H1 (cell line): ENCODE measurements around the gene ZNRF3. TPM values are rescaled to one million over a fixed set of nuclear protein-coding genes. Genes with fewer than 3 reads are reported as not detected.

Experiments
- CTCF ChIA-PET: fragments of 300-600 bp; sonication (Branson Sonifier 250); formaldehyde crosslinking; loops from one replicate; lab custom pipeline; 2021; ENCODE audit not compliant: partially characterized antibody; lab: Charles Lee
- POLR2A ChIA-PET: fragments of 300-600 bp; sonication (Branson Sonifier 250); formaldehyde crosslinking; loops from one replicate; lab custom pipeline; 2021; ENCODE audit warnings: inconsistent platforms; ENCODE audit not compliant: partially characterized antibody; lab: Charles Lee
- DNase-seq, 2 experiments: peaks; one replicate each; pipeline versions ENCODE4 v3.0.0 to v3.0.0-alpha.2; 2010 to 2022; ENCODE audit warnings: low spot score in 2 of 2, low read depth in 1 of 2, mixed read lengths in 1 of 2
- FAIRE-seq: peaks from 2 replicates; lab custom pipeline; 2011; peaks lifted over from hg19 to GRCh38; lab: Jason Lieb, UNC
- H2AFZ ChIP-seq: 2 replicates; pipeline ENCODE4 v1.8.1; 2012; ENCODE audit warnings: low read length, inconsistent platforms
- H2AK5ac ChIP-seq: 2 replicates; pipeline ENCODE4 v1.6.1; 2013; ENCODE audit warnings: low read depth, low read length
- H2BK120ac ChIP-seq: replicated peaks from 2 replicates; pipeline ENCODE3; 2013; ENCODE audit warnings: low read depth, low read length, inconsistent platforms
- H2BK12ac ChIP-seq: 2 replicates; pipeline ENCODE4 v1.6.1; 2013; ENCODE audit warnings: low read depth, low read length
- H2BK15ac ChIP-seq: 2 replicates; pipeline ENCODE4 v1.6.1; 2013; ENCODE audit warnings: low read length
- H2BK20ac ChIP-seq: 2 replicates; pipeline ENCODE4 v1.6.1; 2013; ENCODE audit warnings: low read length
- H2BK5ac ChIP-seq: 2 replicates; pipeline ENCODE4 v1.6.1; 2013; ENCODE audit warnings: low read depth, low read length
- H3K14ac ChIP-seq: 2 replicates; pipeline ENCODE4 v1.6.1; 2013; ENCODE audit warnings: inconsistent platforms; ENCODE audit not compliant: insufficient read length
- H3K18ac ChIP-seq: 2 replicates; pipeline ENCODE4 v1.6.1; 2013; ENCODE audit warnings: low read length; ENCODE audit errors: extremely low read depth
- H3K23ac ChIP-seq: 2 replicates; pipeline ENCODE4 v1.6.1; 2013; ENCODE audit warnings: inconsistent platforms; ENCODE audit not compliant: insufficient read length
- H3K23me2 ChIP-seq: 2 replicates; pipeline ENCODE4 v1.6.1; 2013; ENCODE audit warnings: low read depth, low read length
- H3K27ac ChIP-seq: 2 replicates; pipeline ENCODE4 v1.6.1; 2011; ENCODE audit warnings: low read depth, low read length, inconsistent platforms
- H3K27me3 ChIP-seq, 4 experiments: replicated peaks in 1 of 4; 1 replicate in 1 of 4; 2 replicates in 3 of 4; pipeline versions ENCODE4 v1.6.1 to v1.8.1; 2011 to 2013; ENCODE audit warnings: low read length in 3 of 4, mild to moderate bottlenecking in 3 of 4, inconsistent platforms in 2 of 4, mixed read lengths in 2 of 4, moderate library complexity in 1 of 4; ENCODE audit not compliant: control insufficient read depth in 3 of 4, insufficient read depth in 3 of 4; ENCODE audit errors: extremely low read depth in 1 of 4
- H3K36me3 ChIP-seq, 4 experiments: 2 replicates each; pipeline versions ENCODE4 v1.6.1 to v1.8.1; 2011 to 2013; ENCODE audit warnings: mild to moderate bottlenecking in 4 of 4, low read length in 3 of 4, moderate library complexity in 2 of 4, control low read depth in 1 of 4, inconsistent platforms in 1 of 4; ENCODE audit not compliant: insufficient read depth in 4 of 4, control insufficient read depth in 2 of 4
- H3K4ac ChIP-seq: replicated peaks from 2 replicates; pipeline ENCODE3; 2013; ENCODE audit warnings: low read length, low read depth, mixed read lengths, inconsistent platforms; ENCODE audit not compliant: insufficient read length
- H3K4me1 ChIP-seq, 4 experiments: replicated peaks in 1 of 4; 1 replicate in 1 of 4; 2 replicates in 3 of 4; pipeline versions ENCODE4 v1.6.1 to v1.8.1; 2011 to 2013; ENCODE audit warnings: low read length in 3 of 4, inconsistent platforms in 2 of 4, mixed read lengths in 1 of 4; ENCODE audit not compliant: insufficient read depth in 4 of 4, control insufficient read depth in 3 of 4
- H3K4me2 ChIP-seq, 2 experiments: 2 replicates each; pipeline versions ENCODE4 v1.6.1 to v1.8.1; 2011 to 2013; ENCODE audit warnings: low read depth in 2 of 2, low read length in 2 of 2, control low read depth in 1 of 2, inconsistent platforms in 1 of 2, mild to moderate bottlenecking in 1 of 2; ENCODE audit not compliant: insufficient read depth in 1 of 2
- H3K4me3 ChIP-seq, 4 experiments: fragments of 200-600, 300-600 bp in 1 of 4; sonication (generic), shearing (Covaris generic), sonication (Bioruptor Twin) in 1 of 4; 2 replicates each; pipeline versions ENCODE4 v1.5.1 to v1.8.1; 2011 to 2016; ENCODE audit warnings: low read length in 4 of 4, low read depth in 3 of 4, control low read depth in 2 of 4, inconsistent platforms in 2 of 4, mild to moderate bottlenecking in 2 of 4, mixed read lengths in 1 of 4, moderate library complexity in 1 of 4; ENCODE audit not compliant: insufficient read depth in 2 of 4; ENCODE audit errors: extremely low read depth in 1 of 4
- H3K56ac ChIP-seq: replicated peaks from 2 replicates; pipeline ENCODE3; 2013; ENCODE audit warnings: low read depth, mild to moderate bottlenecking, mixed read lengths, low read length, inconsistent platforms; ENCODE audit not compliant: insufficient read length
- H3K79me1 ChIP-seq: 2 replicates; pipeline ENCODE4 v1.6.1; 2013; ENCODE audit warnings: low read depth, low read length, control low read depth
- H3K79me2 ChIP-seq, 2 experiments: 2 replicates each; pipeline versions ENCODE4 v1.6.1 to v1.8.1; 2012 to 2013; ENCODE audit warnings: low read length in 2 of 2, mild to moderate bottlenecking in 2 of 2, inconsistent platforms in 1 of 2; ENCODE audit not compliant: insufficient read depth in 2 of 2, control insufficient read depth in 1 of 2
- H3K9ac ChIP-seq, 4 experiments: replicated peaks in 1 of 4; 1 replicate in 1 of 4; 2 replicates in 3 of 4; pipeline versions ENCODE4 v1.6.1 to v1.8.1; 2011 to 2013; ENCODE audit warnings: low read depth in 3 of 4, low read length in 3 of 4, control low read depth in 2 of 4, mild to moderate bottlenecking in 2 of 4, moderate library complexity in 2 of 4, inconsistent platforms in 1 of 4; ENCODE audit errors: extremely low read depth in 1 of 4
- H3K9me3 ChIP-seq, 2 experiments: 2 replicates each; pipeline versions ENCODE4 v1.6.1 to v1.8.1; 2012 to 2013; ENCODE audit warnings: mild to moderate bottlenecking in 2 of 2, moderate library complexity in 2 of 2, control low read depth in 1 of 2, inconsistent platforms in 1 of 2, low read depth in 1 of 2, low read length in 1 of 2, mixed read lengths in 1 of 2; ENCODE audit not compliant: insufficient read depth in 2 of 2
- H4K20me1 ChIP-seq, 2 experiments: replicated peaks in 1 of 2; 2 replicates each; pipeline versions ENCODE3 to v1.8.1; 2011 to 2013; ENCODE audit warnings: inconsistent platforms in 2 of 2, low read length in 2 of 2, mild to moderate bottlenecking in 1 of 2; ENCODE audit not compliant: insufficient read depth in 2 of 2, control insufficient read depth in 1 of 2
- H4K5ac ChIP-seq: 2 replicates; pipeline ENCODE4 v1.6.1; 2013; ENCODE audit warnings: low read length, low read depth, mixed read lengths, inconsistent platforms; ENCODE audit not compliant: insufficient read length
- H4K8ac ChIP-seq: 2 replicates; pipeline ENCODE4 v1.8.0; 2013; ENCODE audit warnings: mild to moderate bottlenecking, moderate library complexity, low read length, inconsistent platforms; ENCODE audit not compliant: insufficient read depth; ENCODE audit errors: extremely low read depth
- H4K91ac ChIP-seq: replicated peaks from 2 replicates; pipeline ENCODE3; 2013; ENCODE audit warnings: low read length, mixed read lengths, inconsistent platforms; ENCODE audit not compliant: insufficient read length
- RBBP5 ChIP-seq: IDR thresholded peaks from 2 replicates; pipeline ENCODE4 v1.7.1; 2012; ENCODE audit warnings: low read depth, mild to moderate bottlenecking, inconsistent platforms, low read length, moderate library complexity, borderline replicate concordance
- SP4 ChIP-seq: IDR thresholded peaks from 2 replicates; pipeline ENCODE4 v1.6.1; 2012; ENCODE audit warnings: low read length, inconsistent platforms
- TEAD4 ChIP-seq: IDR thresholded peaks from 2 replicates; pipeline ENCODE4 v1.6.1; 2012; ENCODE audit warnings: low read depth, low read length, inconsistent platforms, mixed read lengths
- WGBS, 2 experiments: shearing (Covaris generic) in 1 of 2; methylation state at CpG; one replicate each; pipeline versions ENCODE4 v1.1.6 to v1.1.7; 2013 to 2015; ENCODE audit warnings: low lambda C conversion rate in 2 of 2, mixed read lengths in 2 of 2, inconsistent platforms in 1 of 2, low coverage in 1 of 2, missing lambda C conversion rate in 1 of 2; ENCODE audit not compliant: insufficient replicate concordance in 2 of 2, insufficient coverage in 1 of 2, insufficient read length in 1 of 2; ENCODE audit errors: extremely low coverage in 1 of 2, missing lambda C conversion rate in 1 of 2; 5-methylcytosine and 5-hydroxymethylcytosine counted together
- polyA plus RNA-seq, 7 experiments: library from polyadenylated mRNA; depleted of rRNA in 3 of 7; stranded (reverse) in 5 of 7; unstranded in 2 of 7; fragments of >200 nt in 5 of 7; fragments of 200-250 nt in 2 of 7; gene quantifications; 1 replicate in 5 of 7; 2 replicates in 1 of 7; 4 replicates in 1 of 7; pipeline versions ENCODE4 v1.2.1 to v1.2.3, GENCODE V29; 2011 to 2013; ENCODE audit warnings: missing spikeins in 2 of 7, mixed read lengths in 2 of 7
- total RNA-seq: library from RNA; stranded (reverse); fragmentation: NEBNext Ultra II Directional; extraction: Animal tissue kit (Norgen Biotek cat#: 25700); gene quantifications from 2 replicates; pipeline ENCODE4 v1.2.1, GENCODE V29; 2021
- TF ChIP-seq, protein P1 (sequence below): IDR thresholded peaks from 2 replicates; pipeline ENCODE4 v1.6.1; 2012; ENCODE audit warnings: inconsistent platforms

Gene ZNRF3
- total and polyA plus RNA-seq, 2 of the 8 experiments (the other 6 are each of a cell fraction or from before 2014, with no cell fraction given) = 14.1 to 21.7 TPM

GRCh38 chr22:28903080-28903479 is 19.7 kb downstream of the ZNRF3 start:
- Histone ChIP-seq H2BK5ac (peak overlapping the region; percentile 86), H3K14ac (no peak overlapping the region), H3K4me1 (peaks cover 9 to 16% (median 13%) of the 10 kb centered on the region in 4 experiments), H3K23me2 (no peaks in the 10 kb centered on the region), H2BK15ac (0 out of 2 replicates have a peak overlapping the region, but pooled peaks have one; percentile 20), H2BK20ac (no peak overlapping the region), H3K79me1 (peaks cover 21% of the 10 kb centered on the region), H3K36me3 (no peaks in the 10 kb centered on the region), H3K27me3 (no peaks in the 10 kb centered on the region), H2AFZ (no peak overlapping the region), H4K20me1 (peaks cover 12 to 24% of the 10 kb centered on the region in 2 experiments), H4K5ac (no peak overlapping the region), H3K4me3 (no peak overlapping the region), H3K18ac (0 out of 2 replicates have a peak overlapping the region, but pooled peaks have one; percentile 36), H4K8ac (no peak overlapping the region), H3K9me3 (no peaks in the 10 kb centered on the region), H3K23ac (no peak overlapping the region), H3K4me2 (peak overlapping the region in 1 of 2 experiments; percentile 35; a peak in 1 of 4 replicates), H2AK5ac (peak overlapping the region; percentile 95), H2BK120ac (no peak overlapping the region), H3K56ac (no peak overlapping the region), H3K27ac (no peak overlapping the region), H3K79me2 (peaks cover 3 to 98% of the 10 kb centered on the region in 2 experiments), H3K9ac (0 out of 7 replicates have a peak overlapping the region, but pooled peaks of 1 of the 4 experiments have one; percentile 14), H4K91ac (no peak overlapping the region)
- DNase-seq = no peak
- WGBS, 2 experiments = 81% methylated on average over 11 of the region's 11 CpGs; no CpG with 5 or more reads in 1 of the 2 experiments
- POLR2A ChIA-PET = interaction anchor here (1.2 kb wide), 1 partner anchor 15 kb away, joined by 5 read pairs; no protein-coding TSS in a partner anchor
- FAIRE-seq = no peak
- CTCF ChIA-PET = interaction anchor here (1.8 kb wide), 1 partner anchor 47 kb away, joined by 6 read pairs; no protein-coding TSS in a partner anchor
- TF ChIP-seq RBBP5 (no peak), SP4 (no peak), TEAD4 (no peak)
- TF ChIP-seq, protein P1, sequence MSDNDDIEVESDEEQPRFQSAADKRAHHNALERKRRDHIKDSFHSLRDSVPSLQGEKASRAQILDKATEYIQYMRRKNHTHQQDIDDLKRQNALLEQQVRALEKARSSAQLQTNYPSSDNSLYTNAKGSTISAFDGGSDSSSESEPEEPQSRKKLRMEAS = no peak
- TF ChIP-seq, all 59 proteins: peak for 0
- Histone ChIP-seq H2BK12ac (peak overlapping the region; percentile 92; the same call in 1 of the 2 replicates), H3K4ac (no peak overlapping the region)
